ENCODE results near the gene GALR3. TPM values are rescaled to one million over a fixed set of nuclear protein-coding genes. Genes with fewer than 3 reads are reported as not detected.

Gene GALR3
- total RNA-seq, 3 donors from 2014 or later, result 0.44 TPM; not detected in 2

DNA sequence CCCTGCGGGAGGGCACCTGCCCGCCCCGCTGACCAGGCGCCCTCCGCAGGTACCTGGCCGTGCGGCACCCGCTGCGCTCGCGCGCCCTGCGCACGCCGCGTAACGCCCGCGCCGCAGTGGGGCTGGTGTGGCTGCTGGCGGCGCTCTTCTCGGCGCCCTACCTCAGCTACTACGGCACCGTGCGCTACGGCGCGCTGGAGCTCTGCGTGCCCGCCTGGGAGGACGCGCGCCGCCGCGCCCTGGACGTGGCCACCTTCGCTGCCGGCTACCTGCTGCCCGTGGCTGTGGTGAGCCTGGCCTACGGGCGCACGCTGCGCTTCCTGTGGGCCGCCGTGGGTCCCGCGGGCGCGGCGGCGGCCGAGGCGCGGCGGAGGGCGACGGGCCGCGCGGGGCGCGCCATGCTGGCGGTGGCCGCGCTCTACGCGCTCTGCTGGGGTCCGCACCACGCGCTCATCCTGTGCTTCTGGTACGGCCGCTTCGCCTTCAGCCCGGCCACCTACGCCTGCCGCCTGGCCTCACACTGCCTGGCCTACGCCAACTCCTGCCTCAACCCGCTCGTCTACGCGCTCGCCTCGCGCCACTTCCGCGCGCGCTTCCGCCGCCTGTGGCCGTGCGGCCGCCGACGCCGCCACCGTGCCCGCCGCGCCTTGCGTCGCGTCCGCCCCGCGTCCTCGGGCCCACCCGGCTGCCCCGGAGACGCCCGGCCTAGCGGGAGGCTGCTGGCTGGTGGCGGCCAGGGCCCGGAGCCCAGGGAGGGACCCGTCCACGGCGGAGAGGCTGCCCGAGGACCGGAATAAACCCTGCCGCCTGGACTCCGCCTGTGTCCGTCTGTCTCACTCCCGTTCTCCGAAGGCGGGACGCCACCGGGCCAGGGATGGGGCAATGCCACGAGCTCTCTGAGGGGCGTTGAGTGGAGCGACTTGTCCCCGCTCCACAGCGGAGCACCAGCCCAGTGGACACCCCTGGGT lies 1.8 kb downstream of the GALR3 start:
- DNase-seq (ENCODE audit: low spot score in 2 of 2), result no peak
- peak overlapping the region in 2 of 3 donors; percentile 38 to 60 for H3K4me3 ChIP-seq
- no peaks in the 10 kb centered on the region for H3K9me3 ChIP-seq
- no peaks in the 10 kb centered on the region for H3K36me3 ChIP-seq
- H3K27ac ChIP-seq, result no peak overlapping the region
- H3K27me3 ChIP-seq, result peaks cover 0 to 11% of the 10 kb centered on the region in 2 donors
- intact Hi-C loops (cut with DNase I; ENCODE audit: low total_unique reads), result no loop called here
- H3K4me1 ChIP-seq, result peaks cover 0 to 7% of the 10 kb centered on the region in 2 donors
- TF ChIP-seq, protein P1, sequence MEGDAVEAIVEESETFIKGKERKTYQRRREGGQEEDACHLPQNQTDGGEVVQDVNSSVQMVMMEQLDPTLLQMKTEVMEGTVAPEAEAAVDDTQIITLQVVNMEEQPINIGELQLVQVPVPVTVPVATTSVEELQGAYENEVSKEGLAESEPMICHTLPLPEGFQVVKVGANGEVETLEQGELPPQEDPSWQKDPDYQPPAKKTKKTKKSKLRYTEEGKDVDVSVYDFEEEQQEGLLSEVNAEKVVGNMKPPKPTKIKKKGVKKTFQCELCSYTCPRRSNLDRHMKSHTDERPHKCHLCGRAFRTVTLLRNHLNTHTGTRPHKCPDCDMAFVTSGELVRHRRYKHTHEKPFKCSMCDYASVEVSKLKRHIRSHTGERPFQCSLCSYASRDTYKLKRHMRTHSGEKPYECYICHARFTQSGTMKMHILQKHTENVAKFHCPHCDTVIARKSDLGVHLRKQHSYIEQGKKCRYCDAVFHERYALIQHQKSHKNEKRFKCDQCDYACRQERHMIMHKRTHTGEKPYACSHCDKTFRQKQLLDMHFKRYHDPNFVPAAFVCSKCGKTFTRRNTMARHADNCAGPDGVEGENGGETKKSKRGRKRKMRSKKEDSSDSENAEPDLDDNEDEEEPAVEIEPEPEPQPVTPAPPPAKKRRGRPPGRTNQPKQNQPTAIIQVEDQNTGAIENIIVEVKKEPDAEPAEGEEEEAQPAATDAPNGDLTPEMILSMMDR (IDR thresholded peaks at IDR 0.05), result no peak
- TF ChIP-seq POLR2AphosphoS5 (IDR thresholded peaks at IDR 0.05), result no peak
- TF ChIP-seq POLR2A (IDR thresholded peaks at IDR 0.05), result no peak

DNA sequence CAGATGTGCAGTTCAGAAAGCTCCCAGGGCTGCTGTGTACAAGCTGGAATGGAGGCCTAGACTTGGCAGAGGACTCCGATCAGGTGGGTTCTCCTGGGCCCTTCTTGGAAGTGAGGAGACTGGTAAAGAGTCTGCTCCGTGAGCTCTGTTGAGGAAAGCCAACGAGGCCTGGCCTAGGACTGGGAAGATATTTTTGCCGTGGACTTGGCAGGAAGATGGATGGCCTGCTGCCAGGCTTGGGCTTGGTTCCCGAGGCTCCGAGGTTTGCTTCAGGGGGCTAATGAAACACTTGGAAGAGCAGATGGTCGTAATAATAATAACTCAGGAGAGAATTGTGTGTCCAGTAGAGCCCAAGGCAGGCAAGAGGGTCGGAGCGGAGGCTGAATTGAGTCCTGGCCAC lies 3.9 kb downstream of the GALR3 start:
- Histone ChIP-seq H3K27me3 (peaks cover 0 to 8% of the 10 kb centered on the region in 2 donors), H3K4me3 (no peak overlapping the region), H3K36me3 (peaks cover 9% of the 10 kb centered on the region), H3K9me3 (no peaks in the 10 kb centered on the region), H3K27ac (peak overlapping the region in 1 of 2 donors; percentile 14), H3K4me1 (peaks cover 0 to 7% of the 10 kb centered on the region in 2 donors)
- intact Hi-C loops (cut with DNase I; ENCODE audit: low total_unique reads), result no loop called here
- DNase-seq (ENCODE audit: low spot score in 2 of 2), result no peak
- TF ChIP-seq, protein P1 (IDR thresholded peaks at IDR 0.05), result no peak
- TF ChIP-seq POLR2AphosphoS5 (IDR thresholded peaks at IDR 0.05), result no peak
- no peak for TF ChIP-seq POLR2A (IDR thresholded peaks at IDR 0.05)

DNA sequence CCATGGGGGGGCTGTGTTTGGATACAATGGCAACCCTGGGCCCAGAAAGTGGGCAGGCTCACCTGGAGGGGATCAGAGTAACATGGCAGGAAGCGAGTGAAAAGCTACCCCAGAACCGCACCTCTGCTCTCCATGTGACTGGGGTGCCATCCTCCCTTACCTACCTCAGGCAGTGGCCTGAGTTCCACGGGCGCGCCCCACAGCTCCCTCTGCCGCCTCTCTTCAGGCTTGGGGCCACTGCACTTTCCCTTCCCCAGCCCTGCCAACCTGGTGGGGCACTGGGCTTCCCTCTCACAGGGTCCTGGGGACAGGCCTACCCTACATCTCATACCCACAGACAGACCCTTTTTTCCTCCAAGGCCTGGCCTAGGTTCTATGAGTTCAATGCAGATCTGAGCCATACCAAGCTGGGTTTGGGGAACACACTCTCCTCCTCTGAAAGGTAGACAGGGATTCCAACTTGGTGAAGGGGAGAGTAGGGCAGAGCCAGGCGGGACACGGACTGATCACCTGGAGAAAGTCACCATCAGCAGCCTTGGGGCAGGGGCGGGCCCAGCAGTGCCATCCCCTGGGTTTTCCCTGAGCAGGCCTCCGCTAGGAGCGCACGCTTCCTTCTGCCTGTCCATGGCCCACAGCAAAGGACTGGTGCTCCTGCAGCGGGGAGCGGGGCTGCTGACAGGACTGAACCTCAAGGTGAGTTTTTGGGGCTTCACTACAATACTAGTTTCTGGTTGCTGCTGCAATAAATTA lies 7.1 kb downstream of the GALR3 start:
- H3K27me3 ChIP-seq, result no peaks in the 10 kb centered on the region

DNA sequence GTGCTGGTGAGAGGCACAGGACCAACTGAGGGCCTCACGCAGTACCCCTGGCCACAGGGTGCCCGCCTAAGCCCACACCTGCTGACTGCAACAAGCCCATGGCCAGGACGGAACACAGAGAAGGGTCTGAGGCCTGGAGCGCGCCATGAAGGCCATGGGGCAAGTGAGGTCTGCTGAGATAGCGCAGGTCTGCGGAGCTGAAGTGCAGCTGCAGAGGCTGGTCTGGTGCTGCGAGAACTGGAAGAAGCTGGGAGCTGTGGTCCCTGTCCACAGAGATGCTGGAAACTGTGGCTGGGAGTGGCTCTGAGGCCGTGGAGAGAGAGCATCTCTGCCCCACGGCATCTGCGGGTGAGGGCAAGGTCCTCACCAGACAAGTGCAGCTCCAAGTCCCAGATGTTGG lies 8.3 kb downstream of the GALR3 start:
- no peak for DNase-seq (ENCODE audit: low spot score in 2 of 2)
- no peaks in the 10 kb centered on the region for H3K27me3 ChIP-seq
- no peak overlapping the region for H3K4me3 ChIP-seq
- no peaks in the 10 kb centered on the region for H3K9me3 ChIP-seq
- TF ChIP-seq POLR2AphosphoS5 (IDR thresholded peaks at IDR 0.05) (no peak), POLR2A (IDR thresholded peaks at IDR 0.05) (no peak)
- TF ChIP-seq, protein P1 (IDR thresholded peaks at IDR 0.05), result no peak
- peaks cover 9% of the 10 kb centered on the region for H3K36me3 ChIP-seq
- no peaks in the 10 kb centered on the region for H3K4me1 ChIP-seq
- H3K27ac ChIP-seq, result no peak overlapping the region
- intact Hi-C loops (cut with DNase I; ENCODE audit: low total_unique reads), result no loop called here

More for the DNA sequence above, 7.1 kb downstream of the GALR3 start:
- no peak for DNase-seq (ENCODE audit: low spot score in 2 of 2)
- Histone ChIP-seq H3K4me3 (no peak overlapping the region), H3K27ac (no peak overlapping the region), H3K36me3 (peaks cover 9% of the 10 kb centered on the region), H3K9me3 (no peaks in the 10 kb centered on the region), H3K4me1 (no peaks in the 10 kb centered on the region)
- TF ChIP-seq, protein P1 (IDR thresholded peaks at IDR 0.05), result no peak
- TF ChIP-seq POLR2A (IDR thresholded peaks at IDR 0.05) (no peak), POLR2AphosphoS5 (IDR thresholded peaks at IDR 0.05) (no peak)
- intact Hi-C loops (cut with DNase I; ENCODE audit: low total_unique reads), result no loop called here
